Neural crest cell (in vitro differentiated cells): Measurements from ENCODE around the gene CLEC16A. TPM values are rescaled to one million over a fixed set of nuclear protein-coding genes. Genes with fewer than 3 reads are reported as not detected.

Experiments
- DNase-seq: peaks from one replicate; pipeline ENCODE4 v3.0.0; 2021; ENCODE audit warnings: low read depth, mixed read lengths, low spot score
- H3K27ac Mint-ChIP-seq: one replicate; pipeline ENCODE4 v1.8.0; 2021; ENCODE audit warnings: mild to moderate bottlenecking, mixed read lengths; ENCODE audit not compliant: unreplicated experiment
- H3K27me3 Mint-ChIP-seq: 2 replicates; pipeline ENCODE4 v1.8.0; 2021; ENCODE audit warnings: low read depth, mild to moderate bottlenecking, mixed read lengths
- H3K36me3 Mint-ChIP-seq: 2 replicates; pipeline ENCODE4 v1.8.0; 2021; ENCODE audit warnings: low read depth, mild to moderate bottlenecking, mixed read lengths
- H3K4me1 Mint-ChIP-seq: 2 replicates; pipeline ENCODE4 v1.8.0; 2021; ENCODE audit warnings: mixed read lengths
- H3K4me3 Mint-ChIP-seq: one replicate; pipeline ENCODE4 v1.8.0; 2021; ENCODE audit warnings: mild to moderate bottlenecking, mixed read lengths
- H3K9me3 Mint-ChIP-seq: 2 replicates; pipeline ENCODE4 v1.8.0; 2021; ENCODE audit warnings: mixed read lengths
- CTCF ChIP-seq: fragments of 200-600 bp; sonication (generic); conservative IDR thresholded peaks from 2 replicates; pipeline ENCODE4 v1.5.0; 2021; ENCODE audit warnings: antibody characterized with exemption, mild to moderate bottlenecking
- total RNA-seq: library from RNA; stranded (reverse); gene quantifications from 2 replicates; pipeline ENCODE4 v1.2.1, GENCODE V29; 2021

The CLEC16A gene
- total RNA-seq, 1 donor from 2014 or later, result 21.3 TPM

- no peaks in the 10 kb centered on the region for H3K36me3 Mint-ChIP-seq
- H3K4me3 Mint-ChIP-seq, result no peak overlapping the region
- no peak for TF ChIP-seq CTCF
- no peak overlapping the region for H3K27ac Mint-ChIP-seq
- H3K4me1 Mint-ChIP-seq, result no peaks in the 10 kb centered on the region
- no peaks in the 10 kb centered on the region for H3K9me3 Mint-ChIP-seq
- no peak for DNase-seq
- H3K27me3 Mint-ChIP-seq, result no peaks in the 10 kb centered on the region
These were observed 244.7 kb downstream of the CLEC16A start for GRCh38 chr16:11188801-11189740.

- Mint-ChIP-seq H3K4me3 (no peak overlapping the region), H3K36me3 (no peaks in the 10 kb centered on the region), H3K27ac (peak overlapping the region; percentile 9), H3K27me3 (no peaks in the 10 kb centered on the region), H3K9me3 (no peaks in the 10 kb centered on the region), H3K4me1 (peaks cover 10% of the 10 kb centered on the region)
- TF ChIP-seq CTCF, result no peak
- DNase-seq, result no peak
These were observed 246.5 kb downstream of the CLEC16A start for GRCh38 chr16:11190588-11191560.

GRCh38 chr16:11191665-11192064 is 247.3 kb downstream of the CLEC16A start:
- Mint-ChIP-seq H3K9me3 (no peaks in the 10 kb centered on the region), H3K27me3 (no peaks in the 10 kb centered on the region), H3K27ac (no peak overlapping the region), H3K4me3 (no peak overlapping the region), H3K4me1 (peaks cover 10% of the 10 kb centered on the region), H3K36me3 (no peaks in the 10 kb centered on the region)
- TF ChIP-seq CTCF, result no peak
- no peak for DNase-seq

- peaks cover 10% of the 10 kb centered on the region for H3K4me1 Mint-ChIP-seq
- H3K36me3 Mint-ChIP-seq, result no peaks in the 10 kb centered on the region
- no peaks in the 10 kb centered on the region for H3K27me3 Mint-ChIP-seq
- no peak for TF ChIP-seq CTCF
- peak overlapping the region; percentile 73 for H3K27ac Mint-ChIP-seq
- DNase-seq, result no peak
- no peak overlapping the region for H3K4me3 Mint-ChIP-seq
- H3K9me3 Mint-ChIP-seq, result no peaks in the 10 kb centered on the region
These were observed 249.1 kb downstream of the CLEC16A start for GRCh38 chr16:11193494-11193893.

GRCh38 chr16:11194913-11195312 is 250.5 kb downstream of the CLEC16A start:
- DNase-seq, result no peak
- no peaks in the 10 kb centered on the region for H3K9me3 Mint-ChIP-seq
- peaks cover 10% of the 10 kb centered on the region for H3K4me1 Mint-ChIP-seq
- TF ChIP-seq CTCF, result no peak
- no peaks in the 10 kb centered on the region for H3K27me3 Mint-ChIP-seq
- H3K27ac Mint-ChIP-seq, result peak overlapping the region; percentile 67
- no peaks in the 10 kb centered on the region for H3K36me3 Mint-ChIP-seq
- H3K4me3 Mint-ChIP-seq, result no peak overlapping the region
